Neural progenitor cell (in vitro differentiated cells): ENCODE data around the gene NEAT1.

ENCODE experiments used
- CTCF ChIP-seq: fragments of 200-600 bp; sonication (generic); IDR thresholded peaks from 2 replicates; pipeline ENCODE4 v1.5.1; 2017; ENCODE audit warnings: antibody characterized with exemption, mild to moderate bottlenecking
- EZH2 ChIP-seq: fragments of 200-600 bp; sonication (generic); IDR thresholded peaks from 2 replicates; pipeline ENCODE4 v1.6.1; 2017; ENCODE audit warnings: antibody characterized with exemption, mild to moderate bottlenecking, moderate library complexity
- EZH2phosphoT487 ChIP-seq: fragments of 200-600 bp; sonication (generic); IDR thresholded peaks from 2 replicates; pipeline ENCODE4 v1.6.1; 2017; ENCODE audit warnings: antibody characterized with exemption

- no peak for TF ChIP-seq EZH2phosphoT487
- no peak for TF ChIP-seq CTCF
- TF ChIP-seq EZH2: no peak
Measured at GRCh38 chr11:65412271-65413076, 10.1 kb upstream of the NEAT1 start.
